Muscle of leg (tissue), 11 donors: ENCODE measurements around the gene CCDC57. TPM values are rescaled to one million over a fixed set of nuclear protein-coding genes. Genes with fewer than 3 reads are reported as not detected.

ENCODE experiments used
- DNase-seq: peaks from one replicate; pipeline ENCODE4 v3.0.0; 2013
- H3K27ac ChIP-seq: one replicate; pipeline ENCODE4 v1.5.1; 2013; ENCODE audit warnings: mild to moderate bottlenecking, low read length, control low read depth
- H3K27me3 ChIP-seq: one replicate; pipeline ENCODE4 v1.6.1; 2013; ENCODE audit warnings: low read length; ENCODE audit not compliant: control insufficient read depth, insufficient read depth
- H3K36me3 ChIP-seq: one replicate; pipeline ENCODE4 v1.6.1; 2013; ENCODE audit warnings: low read length; ENCODE audit not compliant: control insufficient read depth, insufficient read depth
- H3K4me1 ChIP-seq: one replicate; pipeline ENCODE4 v1.6.1; 2013; ENCODE audit warnings: low read length; ENCODE audit not compliant: control insufficient read depth, insufficient read depth
- H3K4me3 ChIP-seq: one replicate; pipeline ENCODE4 v1.5.1; 2013; ENCODE audit warnings: low read length, control low read depth
- H3K9me3 ChIP-seq: replicated peaks from 2 replicates; pipeline ENCODE4 v1.6.1; 2013; ENCODE audit warnings: low read depth, low read length; ENCODE audit not compliant: control insufficient read depth
- WGBS: methylation state at CpG from one replicate; pipeline ENCODE4 v1.1.5; 2013; ENCODE audit warnings: missing lambda C conversion rate; ENCODE audit not compliant: insufficient coverage; 5-methylcytosine and 5-hydroxymethylcytosine counted together
- polyA plus RNA-seq, 8 donors: library from polyadenylated mRNA; unstranded; fragments of 120-200 nt; gene quantifications; one replicate each; pipeline versions ENCODE4 v1.2.1 to v1.2.3, GENCODE V29; 2013; ENCODE audit warnings: inconsistent platforms in 1 of 8, low replicate concordance in 1 of 8; ENCODE audit not compliant: insufficient read length in 8 of 8, insufficient read depth in 1 of 8
- total RNA-seq: library from RNA; stranded (reverse); fragments of 120-200 nt; gene quantifications from one replicate; pipeline ENCODE4 v1.2.4, GENCODE V29; 2013

The CCDC57 gene
- total and polyA plus RNA-seq, 9 donors: 15.7 to 37.4 (median 30.4) TPM

DNA sequence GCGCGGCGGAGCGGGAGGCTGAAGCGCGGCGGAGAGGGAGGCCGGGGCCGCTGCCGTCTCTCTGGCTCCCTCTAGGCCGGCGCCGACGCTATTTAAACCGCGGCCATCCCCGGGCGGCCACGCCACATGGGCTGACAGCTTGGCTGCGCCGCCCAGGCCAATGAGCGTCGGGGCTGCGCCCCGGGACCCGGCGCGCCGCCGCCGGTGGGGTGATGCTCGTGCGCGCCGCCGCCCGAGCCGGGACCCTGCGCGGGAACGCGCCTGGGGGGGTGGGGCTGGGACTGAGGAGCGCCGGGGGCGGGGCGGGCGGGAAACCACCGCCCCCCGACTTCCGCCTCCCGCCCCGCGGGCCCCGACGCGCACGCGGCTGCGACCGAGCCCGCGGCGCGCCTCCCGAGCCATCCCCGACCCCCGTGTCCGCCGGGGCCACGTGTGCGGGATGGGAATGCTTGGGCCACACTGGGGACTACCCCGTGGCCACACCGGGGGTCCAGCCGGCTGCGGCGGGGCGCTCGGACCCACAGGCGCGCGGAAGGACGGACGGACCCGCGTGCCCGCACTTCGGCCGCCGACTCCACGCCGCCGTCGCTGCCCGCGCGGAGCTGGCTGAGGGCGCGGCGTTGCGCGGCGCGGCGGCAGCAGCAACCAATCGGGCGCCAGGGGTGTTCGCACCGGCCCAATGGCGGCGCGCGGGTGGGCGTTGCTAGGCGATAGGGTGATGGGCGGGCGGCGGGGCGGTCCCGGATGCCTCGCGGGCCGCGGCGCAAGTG lies 114.3 kb downstream of the CCDC57 start, which contains the start of gene FASN:
Gene FASN, minus strand, starts transcription at position 68 of the 770 bp plus-strand sequence. CDS start 1,791 bp downstream, outside the sequence.
- Histone ChIP-seq H3K4me1 (peaks cover 34% of the 10 kb centered on the region), H3K27me3 (no peaks in the 10 kb centered on the region), H3K4me3 (peak within 1 kb of the TSS; percentile 74), H3K27ac (peak within 1 kb of the TSS; percentile 92), H3K9me3 (no peaks in the 10 kb centered on the region), H3K36me3 (peaks cover 46% of the 10 kb centered on the region)
- peak; percentile 99 for DNase-seq
- under 1% methylated on average over 108 of the region's 124 CpGs for WGBS

DNA sequence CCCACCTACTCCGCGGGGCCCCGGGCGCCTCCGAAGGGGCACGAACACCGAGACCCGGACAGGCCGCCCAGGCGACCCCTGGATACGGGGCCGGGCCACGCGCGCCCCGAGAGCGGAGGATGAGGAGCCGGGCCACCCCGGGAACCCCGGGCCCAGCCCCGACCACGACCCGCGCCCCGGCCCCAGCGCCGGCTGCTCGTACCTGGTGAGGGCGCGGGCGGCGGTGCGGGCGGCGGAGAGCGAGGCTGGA lies 114.8 kb downstream of the CCDC57 start:
- Histone ChIP-seq H3K27me3 (no peaks in the 10 kb centered on the region), H3K4me3 (peak overlapping the region; percentile 74), H3K36me3 (peaks cover 51% of the 10 kb centered on the region), H3K9me3 (no peaks in the 10 kb centered on the region), H3K27ac (peak overlapping the region; percentile 72), H3K4me1 (peaks cover 29% of the 10 kb centered on the region)
- WGBS: under 1% methylated on average over 36 of the region's 36 CpGs
- no peak for DNase-seq

DNA sequence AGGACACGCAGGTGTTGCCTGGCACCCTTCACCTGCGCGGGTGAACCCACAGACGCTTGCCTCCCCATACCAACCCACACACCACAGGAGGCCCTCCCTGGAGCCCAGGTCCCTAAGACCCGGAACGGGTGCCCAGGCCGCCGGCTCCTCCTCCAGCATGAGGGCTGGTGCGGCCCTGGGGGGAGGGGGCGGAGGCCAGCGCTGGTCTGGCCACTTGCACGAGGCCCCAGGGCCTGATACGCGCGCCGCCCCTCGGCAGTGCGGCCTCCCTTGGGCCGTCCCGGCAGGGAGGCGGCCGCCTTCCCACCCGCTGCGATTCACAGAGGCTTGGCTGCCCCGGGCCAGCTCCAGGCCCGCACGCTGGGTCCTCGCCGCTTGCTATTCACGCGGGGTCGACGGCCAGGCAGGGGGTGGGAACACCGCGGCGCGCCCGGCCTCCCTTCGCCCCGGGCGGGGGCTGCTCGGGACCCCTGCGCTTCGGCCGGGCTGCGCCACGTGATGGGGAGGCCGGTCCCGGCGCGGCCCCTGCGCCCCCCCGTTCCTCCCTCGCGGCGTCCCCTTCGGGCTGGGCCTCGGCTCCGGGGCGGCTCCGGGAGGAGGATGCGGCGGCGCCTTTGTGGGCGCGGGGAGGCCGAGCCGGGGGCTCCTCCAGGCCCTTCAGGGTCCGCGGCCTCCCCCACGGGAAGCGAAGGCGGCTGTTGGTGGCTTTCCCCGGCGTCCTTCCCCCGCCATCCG lies 115.3 kb downstream of the CCDC57 start:
- peak overlapping the region; percentile 72 for H3K27ac ChIP-seq
- DNase-seq: peak; percentile 57
- no peaks in the 10 kb centered on the region for H3K9me3 ChIP-seq
- H3K36me3 ChIP-seq: peaks cover 56% of the 10 kb centered on the region
- no peaks in the 10 kb centered on the region for H3K27me3 ChIP-seq
- H3K4me1 ChIP-seq: peaks cover 29% of the 10 kb centered on the region
- H3K4me3 ChIP-seq: peak overlapping the region; percentile 74
- under 1% methylated on average over 76 of the region's 77 CpGs for WGBS

DNA sequence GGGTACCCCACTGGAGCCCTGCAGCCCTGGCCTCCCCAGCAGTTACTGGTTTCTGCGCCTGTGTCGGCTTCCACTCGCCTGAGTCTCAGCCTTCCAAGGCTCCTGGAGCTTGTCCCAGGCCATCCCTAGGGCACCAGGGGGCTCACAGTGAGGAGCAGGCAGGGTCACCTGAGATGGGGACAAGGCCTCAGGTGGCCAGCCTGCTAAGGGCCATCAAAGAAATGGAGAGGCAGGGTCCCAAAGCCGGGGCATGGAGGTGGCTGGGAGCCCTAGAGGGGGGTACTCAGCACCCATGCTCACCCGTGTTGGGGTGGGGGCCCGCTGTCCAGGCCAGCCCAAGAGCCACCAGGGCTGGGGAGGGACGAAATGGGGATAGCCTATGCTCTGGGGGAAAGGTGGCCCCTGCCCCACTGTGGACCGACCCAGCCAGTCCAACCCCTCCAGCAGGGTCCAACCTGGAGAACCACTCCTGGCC lies 115.9 kb downstream of the CCDC57 start:
- H3K27me3 ChIP-seq: no peaks in the 10 kb centered on the region
- peaks cover 27% of the 10 kb centered on the region for H3K4me1 ChIP-seq
- H3K4me3 ChIP-seq: peak overlapping the region; percentile 74
- 29% methylated on average over 8 of the region's 8 CpGs for WGBS
- H3K9me3 ChIP-seq: no peaks in the 10 kb centered on the region
- DNase-seq: no peak
- peak overlapping the region; percentile 0 for H3K27ac ChIP-seq
- H3K36me3 ChIP-seq: peaks cover 61% of the 10 kb centered on the region

DNA sequence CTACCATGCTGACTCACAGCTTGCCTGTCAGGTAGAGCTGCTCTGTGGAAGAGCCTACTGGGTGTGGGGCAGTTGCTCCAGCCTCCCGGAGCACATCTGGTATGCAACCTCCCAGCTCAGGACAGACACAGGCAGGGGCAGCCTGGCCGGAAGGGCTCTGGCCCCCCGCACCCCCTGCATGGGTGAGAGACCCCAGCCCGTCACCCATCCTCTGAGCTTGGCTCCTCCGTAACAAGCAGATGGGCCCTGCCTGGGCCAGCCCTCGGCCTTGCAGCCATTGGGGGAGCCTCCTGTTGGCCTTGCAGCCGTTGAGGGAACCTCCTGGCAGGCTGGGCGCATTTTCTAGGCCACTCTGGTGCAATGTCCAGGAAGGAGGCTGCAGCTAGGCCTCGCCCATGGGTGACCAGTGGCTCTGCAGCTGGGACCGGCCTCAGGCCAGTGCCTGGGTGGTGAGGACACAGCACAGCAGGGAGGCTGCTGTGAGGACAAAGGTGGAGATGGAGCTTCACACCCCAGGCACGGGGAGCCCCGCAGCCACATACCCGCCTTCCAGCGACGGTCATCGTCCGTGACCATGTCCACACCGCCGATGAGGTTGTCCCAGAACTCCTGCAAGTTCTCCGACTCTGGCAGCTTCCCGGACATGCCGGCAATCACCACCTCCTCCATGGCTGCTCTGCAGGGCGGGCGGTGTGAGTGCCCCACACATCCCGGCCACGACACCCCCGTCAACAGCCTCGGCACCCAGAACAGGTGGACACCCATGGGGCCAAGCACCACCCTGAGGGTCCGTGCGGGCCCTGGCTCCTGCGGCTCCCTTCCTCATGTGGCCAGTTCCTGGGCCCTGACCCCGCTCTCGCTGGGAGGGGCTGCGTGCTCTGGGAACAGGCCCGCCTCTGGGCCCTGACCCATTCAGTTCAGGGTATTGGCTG lies 116.6 kb downstream of the CCDC57 start:
- no peaks in the 10 kb centered on the region for H3K9me3 ChIP-seq
- no peak for DNase-seq
- WGBS: 87% methylated on average over 31 of the region's 35 CpGs
- H3K27me3 ChIP-seq: no peaks in the 10 kb centered on the region
- H3K36me3 ChIP-seq: peaks cover 61% of the 10 kb centered on the region
- peak overlapping the region; percentile 74 for H3K4me3 ChIP-seq
- no peak overlapping the region for H3K27ac ChIP-seq
- H3K4me1 ChIP-seq: peaks cover 23% of the 10 kb centered on the region

DNA sequence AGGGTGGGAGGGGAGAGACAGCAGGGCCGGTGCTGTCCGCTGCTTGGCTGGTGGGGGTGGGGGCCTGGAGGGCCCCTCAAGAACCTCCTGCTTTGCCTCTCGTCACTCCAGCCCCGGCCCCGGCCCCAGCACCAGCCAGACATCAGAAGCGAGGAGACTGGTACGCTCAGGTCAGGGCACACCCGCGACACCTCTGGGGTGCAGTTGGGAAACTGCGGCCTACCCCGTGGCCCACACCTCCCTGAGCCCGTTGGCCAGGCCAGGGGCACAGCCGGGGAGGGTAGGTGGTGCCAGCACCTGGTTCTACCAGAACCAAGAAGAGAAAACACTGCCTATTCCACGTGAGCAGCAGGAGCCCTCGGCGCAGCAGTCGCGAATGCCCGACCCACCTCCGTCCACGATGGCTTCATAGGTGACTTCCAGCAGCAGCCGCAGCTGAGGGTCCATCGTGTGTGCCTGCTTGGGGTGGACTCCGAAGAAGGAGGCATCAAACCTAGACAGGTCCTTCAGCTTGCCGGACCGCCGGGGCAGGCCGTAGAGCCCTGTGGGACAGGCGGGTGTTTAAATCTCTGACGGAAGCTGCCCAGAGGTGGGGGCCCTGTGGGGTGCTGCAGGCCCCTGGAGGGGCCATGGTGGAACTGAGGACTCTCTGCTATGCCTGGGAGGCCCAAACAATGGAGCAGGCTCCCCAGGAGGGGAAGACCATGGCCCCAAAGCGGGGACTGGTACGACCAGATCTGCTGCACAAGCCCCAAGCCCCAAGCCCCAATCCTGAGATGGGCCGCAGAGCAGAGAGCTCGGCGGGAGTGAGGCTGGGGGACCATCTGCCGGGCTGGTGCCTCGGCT lies 117.5 kb downstream of the CCDC57 start:
- Histone ChIP-seq H3K4me3 (no peak overlapping the region), H3K9me3 (no peaks in the 10 kb centered on the region), H3K36me3 (peaks cover 62% of the 10 kb centered on the region), H3K4me1 (peaks cover 23% of the 10 kb centered on the region), H3K27ac (no peak overlapping the region), H3K27me3 (no peaks in the 10 kb centered on the region)
- WGBS: 88% methylated on average over 35 of the region's 37 CpGs
- DNase-seq: no peak

DNA sequence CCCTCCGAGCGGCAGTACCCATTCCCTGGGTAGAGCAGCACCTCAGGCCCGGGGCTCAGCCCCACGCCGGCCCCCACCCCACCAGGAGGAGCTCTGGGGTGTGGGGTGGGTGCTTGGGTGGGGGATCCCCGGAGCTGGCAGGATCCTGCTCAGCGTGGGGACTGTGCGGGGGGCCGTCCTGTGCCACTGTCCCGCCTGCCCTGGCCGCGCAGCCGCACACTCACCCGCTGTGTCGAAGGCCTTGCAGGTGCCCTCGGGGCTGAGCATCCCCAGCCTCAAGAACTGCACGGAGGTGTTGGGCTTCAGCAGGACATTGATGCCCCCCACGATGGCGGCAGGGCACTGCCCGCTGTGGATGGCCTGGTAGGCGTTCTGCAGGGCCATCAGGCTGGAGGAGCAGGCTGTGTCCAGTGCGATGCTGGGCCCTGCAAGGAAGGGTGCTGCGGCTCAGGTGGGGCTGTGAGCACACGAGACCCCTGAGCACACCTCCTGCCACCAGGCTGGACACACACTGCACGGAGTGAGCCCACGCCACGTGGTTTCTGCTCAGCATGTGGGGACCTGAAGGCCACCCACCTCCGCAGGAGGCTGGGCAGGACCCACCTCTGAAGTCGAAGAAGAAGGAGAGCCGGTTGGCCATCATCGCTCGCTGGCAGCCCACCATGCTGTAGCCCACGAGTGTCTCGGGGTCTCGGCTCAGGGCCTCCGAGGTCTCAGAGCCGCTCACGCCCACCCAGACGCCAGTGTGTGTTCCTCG lies 119.5 kb downstream of the CCDC57 start:
- DNase-seq: no peak
- Histone ChIP-seq H3K27me3 (no peaks in the 10 kb centered on the region), H3K9me3 (no peaks in the 10 kb centered on the region), H3K4me1 (peaks cover 11% of the 10 kb centered on the region), H3K27ac (no peak overlapping the region), H3K36me3 (peaks cover 81% of the 10 kb centered on the region), H3K4me3 (no peak overlapping the region)
- WGBS: 94% methylated on average over 33 of the region's 40 CpGs

DNA sequence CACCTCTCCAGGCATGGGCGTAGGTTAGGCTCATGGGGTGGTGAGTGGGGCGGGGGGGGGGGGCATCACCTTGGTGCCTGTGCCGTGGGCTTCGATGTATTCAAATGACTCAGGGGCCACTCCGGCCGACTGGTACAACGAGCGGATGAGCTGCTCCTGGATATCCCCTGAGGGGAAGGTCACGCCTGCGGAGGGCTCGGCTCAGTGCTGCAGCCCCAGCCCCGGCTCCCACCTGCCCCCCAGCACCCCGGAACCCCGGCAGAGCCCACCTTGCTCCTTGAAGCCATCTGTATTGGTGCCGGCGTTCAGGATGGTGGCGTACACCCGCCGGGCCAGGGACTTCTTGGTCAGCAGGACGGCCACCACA lies 120.0 kb downstream of the CCDC57 start:
- 95% methylated on average over 19 of the region's 20 CpGs for WGBS
- H3K36me3 ChIP-seq: peaks cover 87% of the 10 kb centered on the region
- H3K9me3 ChIP-seq: no peaks in the 10 kb centered on the region
- DNase-seq: no peak
- peaks cover 11% of the 10 kb centered on the region for H3K4me1 ChIP-seq
- no peak overlapping the region for H3K4me3 ChIP-seq
- H3K27me3 ChIP-seq: no peaks in the 10 kb centered on the region
- no peak overlapping the region for H3K27ac ChIP-seq

DNA sequence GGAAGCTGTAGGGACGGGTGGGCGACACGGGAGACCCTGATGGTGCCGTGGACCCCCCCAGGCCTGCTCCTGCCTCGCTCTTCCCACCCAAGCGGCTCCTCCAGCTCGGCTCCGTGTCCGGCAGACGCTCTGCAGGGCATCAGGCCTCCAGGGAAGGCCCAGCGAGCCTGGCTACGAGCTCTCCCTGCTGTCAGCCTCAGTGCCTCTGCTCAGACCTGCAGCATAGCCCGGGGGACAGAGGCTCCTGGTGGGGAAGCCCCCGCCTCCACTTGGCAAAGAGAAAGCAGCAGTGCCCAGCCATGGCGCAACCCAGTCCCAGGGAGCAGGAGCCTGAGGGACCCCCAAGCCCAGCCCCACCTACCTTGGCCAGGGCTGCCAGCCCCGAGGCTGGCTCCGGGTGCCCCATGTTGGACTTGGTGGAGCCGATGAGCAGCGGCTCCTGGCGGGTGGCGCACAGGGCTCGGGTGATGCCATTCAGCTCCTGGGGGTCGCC lies 120.5 kb downstream of the CCDC57 start:
- H3K9me3 ChIP-seq: no peaks in the 10 kb centered on the region
- H3K4me1 ChIP-seq: peaks cover 10% of the 10 kb centered on the region
- no peaks in the 10 kb centered on the region for H3K27me3 ChIP-seq
- DNase-seq: no peak
- H3K36me3 ChIP-seq: peaks cover 92% of the 10 kb centered on the region
- H3K4me3 ChIP-seq: no peak overlapping the region
- no peak overlapping the region for H3K27ac ChIP-seq
- WGBS: 91% methylated on average over 23 of the region's 23 CpGs
